Measurements from ENCODE around the gene DCUN1D2.
"Not testable (repeated sequence)": the region's sequence is repeated elsewhere in the genome, so short reads cannot be mapped to it uniquely, and the experiment has no call there.

DNA sequence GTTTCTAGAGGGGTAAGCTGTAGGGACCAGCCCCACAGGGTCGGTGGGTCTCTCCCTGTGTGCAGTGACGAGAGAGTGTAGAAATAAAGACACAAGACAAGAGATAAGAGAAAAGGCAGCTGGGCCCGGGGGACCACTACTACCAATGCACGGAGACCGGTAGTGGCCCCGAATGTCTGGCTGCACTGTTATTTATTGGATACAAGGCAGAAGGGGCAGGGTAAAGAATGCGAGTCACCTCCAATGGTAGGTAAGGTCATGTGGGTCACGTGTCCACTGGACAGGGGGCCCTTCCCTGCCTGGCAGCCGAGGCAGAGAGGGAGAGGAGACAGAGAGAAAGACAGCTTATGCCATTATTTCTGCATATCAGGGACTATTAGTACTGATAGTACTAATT lies 40.2 kb downstream of the DCUN1D2 start:
- not testable (repeated sequence) for TF ChIP-seq POLR2A (IDR thresholded peaks at IDR 0.05)
- TF ChIP-seq, protein P1, sequence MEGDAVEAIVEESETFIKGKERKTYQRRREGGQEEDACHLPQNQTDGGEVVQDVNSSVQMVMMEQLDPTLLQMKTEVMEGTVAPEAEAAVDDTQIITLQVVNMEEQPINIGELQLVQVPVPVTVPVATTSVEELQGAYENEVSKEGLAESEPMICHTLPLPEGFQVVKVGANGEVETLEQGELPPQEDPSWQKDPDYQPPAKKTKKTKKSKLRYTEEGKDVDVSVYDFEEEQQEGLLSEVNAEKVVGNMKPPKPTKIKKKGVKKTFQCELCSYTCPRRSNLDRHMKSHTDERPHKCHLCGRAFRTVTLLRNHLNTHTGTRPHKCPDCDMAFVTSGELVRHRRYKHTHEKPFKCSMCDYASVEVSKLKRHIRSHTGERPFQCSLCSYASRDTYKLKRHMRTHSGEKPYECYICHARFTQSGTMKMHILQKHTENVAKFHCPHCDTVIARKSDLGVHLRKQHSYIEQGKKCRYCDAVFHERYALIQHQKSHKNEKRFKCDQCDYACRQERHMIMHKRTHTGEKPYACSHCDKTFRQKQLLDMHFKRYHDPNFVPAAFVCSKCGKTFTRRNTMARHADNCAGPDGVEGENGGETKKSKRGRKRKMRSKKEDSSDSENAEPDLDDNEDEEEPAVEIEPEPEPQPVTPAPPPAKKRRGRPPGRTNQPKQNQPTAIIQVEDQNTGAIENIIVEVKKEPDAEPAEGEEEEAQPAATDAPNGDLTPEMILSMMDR (IDR thresholded peaks at IDR 0.05 in 4 of 5, conservative IDR thresholded peaks at IDR 0.05 in 1 of 5): not testable (repeated sequence)
